CD4-positive, alpha-beta T cell (primary cell): Measurements from ENCODE around the gene GDPD1. TPM values are rescaled to one million over a fixed set of nuclear protein-coding genes. Genes with fewer than 3 reads are reported as not detected.

Source experiments
- ATAC-seq: fragments of 200-7000 bp; cut with Tn5 transposase; one replicate; pipeline ENCODE4 v1.10.0; 2022; ENCODE audit warnings: mild to moderate bottlenecking; ENCODE audit not compliant: poor library complexity
- CTCF ChIA-PET: fragments of 350-600 bp; sonication (Branson Sonifier 250); formaldehyde crosslinking; loops from one replicate; lab custom pipeline; 2021; ENCODE audit warnings: antibody characterized with exemption, inconsistent platforms; lab: Charles Lee
- POLR2A ChIA-PET: fragments of 350-600 bp; sonication (Branson Sonifier 250); formaldehyde crosslinking; loops from one replicate; lab custom pipeline; 2021; ENCODE audit warnings: antibody characterized with exemption, inconsistent platforms; lab: Charles Lee
- DNase-seq, 14 experiments: peaks; one replicate each; pipeline ENCODE4 v3.0.0-alpha.2; 2013 to 2020; ENCODE audit warnings: mixed read lengths in 2 of 14
- H3K27ac ChIP-seq, 2 donors: one replicate each; pipeline versions ENCODE4 v1.5.1 to v1.7.0; 2013; ENCODE audit warnings: low read length in 2 of 2, low read depth in 1 of 2, mild to moderate bottlenecking in 1 of 2
- H3K27me3 ChIP-seq, 2 experiments: 1 replicate in 1 of 2; 2 replicates in 1 of 2; pipeline versions ENCODE4 v1.6.1 to v1.7.0; 2013; ENCODE audit warnings: low read length in 2 of 2, control low read depth in 1 of 2, mild to moderate bottlenecking in 1 of 2, moderate library complexity in 1 of 2; ENCODE audit not compliant: insufficient read depth in 2 of 2, control insufficient read depth in 1 of 2
- H3K36me3 ChIP-seq: one replicate; pipeline ENCODE4 v1.6.1; 2013; ENCODE audit warnings: low read length, control low read depth; ENCODE audit not compliant: insufficient read depth
- H3K4me1 ChIP-seq: one replicate; pipeline ENCODE4 v1.6.1; 2013; ENCODE audit warnings: low read length, control low read depth; ENCODE audit not compliant: insufficient read depth
- H3K4me3 ChIP-seq: one replicate; pipeline ENCODE4 v1.5.1; 2013; ENCODE audit warnings: mild to moderate bottlenecking, low read length, moderate library complexity
- H3K9me3 ChIP-seq, 2 experiments: 1 replicate in 1 of 2; 2 replicates in 1 of 2; pipeline versions ENCODE4 v1.6.1 to v1.7.0; 2013; ENCODE audit warnings: low read length in 2 of 2, mild to moderate bottlenecking in 2 of 2, control low read depth in 1 of 2, moderate library complexity in 1 of 2; ENCODE audit not compliant: control insufficient read depth in 1 of 2, insufficient read depth in 1 of 2
- H3K27ac Mint-ChIP-seq: one replicate; pipeline ENCODE4 v1.8.0; 2020; ENCODE audit warnings: mixed read lengths
- H3K27me3 Mint-ChIP-seq: one replicate; pipeline ENCODE4 v1.8.0; 2021; ENCODE audit warnings: mixed read lengths
- H3K36me3 Mint-ChIP-seq: one replicate; pipeline ENCODE4 v1.8.0; 2021; ENCODE audit warnings: low read depth, mixed read lengths
- H3K4me1 Mint-ChIP-seq: one replicate; pipeline ENCODE4 v1.8.0; 2021; ENCODE audit warnings: low read depth, mixed read lengths
- H3K4me3 Mint-ChIP-seq: one replicate; pipeline ENCODE4 v1.8.0; 2020; ENCODE audit warnings: mild to moderate bottlenecking, mixed read lengths
- H3K9me3 Mint-ChIP-seq: one replicate; pipeline ENCODE4 v1.8.0; 2020; ENCODE audit warnings: mixed read lengths
- CTCF ChIP-seq: fragments of 200-600 bp; IDR thresholded peaks from one replicate; pipeline ENCODE4 v1.8.0; 2022; ENCODE audit warnings: antibody characterized with exemption, mild to moderate bottlenecking
- intact Hi-C, 2 experiments: fragments of 100-400 bp; cut with DNase I in 1 of 2; cut with micrococcal nuclease in 1 of 2; formaldehyde crosslinking; loops; one replicate each; pipeline versions ENCODE4 v1.15.1 to v1.9.0; 2023 to 2025; cut with DNase I, micrococcal nuclease
- polyA plus RNA-seq, 2 donors: library from polyadenylated mRNA; unstranded; fragments of 120-200 nt; gene quantifications; one replicate each; pipeline ENCODE4 v1.2.1, GENCODE V29; 2013
- total RNA-seq, 174 experiments: library from RNA in 2 of 174; stranded (reverse) in 2 of 174; gene quantifications; one replicate each; pipeline ENCODE4 v1.2.3 and lab custom pipeline; 2021 to 2026

GDPD1 gene
- total RNA-seq, result 1 to 10 TPM; 2.0 to 2.3 TPM
- 3.9 TPM for polyA plus RNA-seq (2013, experiment 1 of 2)
- polyA plus RNA-seq (2013, experiment 2 of 2), result 3.5 TPM
- total RNA-seq (lab: John Stamatoyannopoulos, UW), result 0.24 to 8.1 (median 2.3) reads per million in 172 experiments

DNA sequence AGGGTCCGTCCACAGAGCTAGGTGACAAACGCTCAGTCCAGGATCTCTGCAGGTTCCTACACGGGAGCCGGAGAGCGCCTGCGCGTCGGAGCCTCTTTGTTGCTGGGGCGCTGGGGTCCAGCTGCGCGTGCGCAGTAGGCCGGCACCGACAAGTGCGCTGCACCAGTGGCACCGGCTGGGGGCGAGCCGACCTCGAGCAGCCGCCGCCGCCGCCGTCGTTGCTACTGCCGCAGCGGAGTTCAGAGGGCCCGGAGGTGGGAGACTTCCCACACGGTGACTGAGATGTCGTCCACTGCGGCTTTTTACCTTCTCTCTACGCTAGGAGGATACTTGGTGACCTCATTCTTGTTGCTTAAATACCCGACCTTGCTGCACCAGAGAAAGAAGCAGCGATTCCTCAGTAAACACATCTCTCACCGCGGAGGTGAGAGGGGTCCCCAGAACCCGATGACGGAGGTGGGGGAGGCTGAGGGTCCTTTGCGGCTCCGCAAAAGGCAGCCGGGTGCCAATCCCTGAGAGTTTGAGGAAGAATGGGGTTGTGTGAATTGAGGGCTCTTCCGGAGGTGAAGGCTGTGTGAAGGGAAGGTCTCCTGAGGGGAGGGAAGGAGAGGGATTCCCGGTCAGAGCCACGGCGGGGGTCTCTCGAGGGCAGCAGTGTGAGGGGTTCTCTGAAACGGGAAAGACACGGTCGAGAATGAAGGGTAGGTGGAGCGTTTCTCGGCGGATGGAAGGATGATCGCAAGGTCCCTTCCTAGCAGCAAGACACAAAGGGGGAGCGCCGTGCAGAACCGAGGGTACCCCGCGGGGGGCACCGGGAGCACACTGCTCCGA, at the start of gene GDPD1:
Gene GDPD1, plus strand, starts transcription at position 184 of the 831 bp plus-strand sequence. Its CDS starts 99 bp downstream, at position 283.
- H3K4me3 ChIP-seq, result peak within 1 kb of the TSS; percentile 67
- ATAC-seq, result peak; percentile 97

DNA sequence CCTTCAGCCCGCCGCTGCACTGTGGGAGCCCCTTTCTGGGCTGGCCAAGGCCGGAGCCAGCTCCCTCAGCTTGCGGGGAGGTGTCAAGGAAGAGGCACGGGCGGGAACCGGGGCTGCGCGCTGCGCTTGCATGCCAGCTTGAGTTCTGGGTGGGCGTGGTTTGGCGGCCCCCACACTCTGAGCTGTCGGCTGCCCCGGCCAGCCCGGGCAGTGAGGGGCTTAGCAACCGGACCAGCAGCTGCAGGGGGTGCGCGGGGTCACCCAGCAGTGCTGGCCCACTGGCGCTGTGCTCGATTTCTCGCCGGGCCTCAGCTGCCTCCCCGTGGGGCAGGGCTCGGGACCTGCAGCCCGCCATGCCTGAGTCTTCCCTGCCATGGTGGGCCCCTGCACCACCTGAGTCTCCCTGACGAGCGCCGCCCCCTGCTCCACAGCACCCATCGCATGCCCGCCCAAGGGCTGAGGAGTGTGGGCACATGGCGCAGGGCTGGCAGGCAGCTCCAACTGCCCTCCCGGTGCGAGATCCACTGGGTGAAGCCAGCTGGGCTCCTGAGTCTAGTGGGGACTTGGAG, 47.8 kb upstream of the GDPD1 start:
- POLR2A ChIA-PET, result no interaction called here
- no peaks in the 10 kb centered on the region for H3K9me3 Mint-ChIP-seq
- no peaks in the 10 kb centered on the region for H3K36me3 Mint-ChIP-seq
- Histone ChIP-seq H3K4me1 (no peaks in the 10 kb centered on the region), H3K4me3 (no peak overlapping the region), H3K9me3 (peaks cover 0 to 6% of the 10 kb centered on the region in 2 experiments), H3K36me3 (no peaks in the 10 kb centered on the region), H3K27ac (no peak overlapping the region), H3K27me3 (no peaks in the 10 kb centered on the region)
- no peak for ATAC-seq
- H3K27me3 Mint-ChIP-seq, result no peaks in the 10 kb centered on the region
- intact Hi-C loops, result no loop called here
- CTCF ChIA-PET, result no interaction called here
- no peak overlapping the region for H3K27ac Mint-ChIP-seq
- no peak overlapping the region for H3K4me3 Mint-ChIP-seq
- TF ChIP-seq CTCF, result no peak
- no peak for DNase-seq
- H3K4me1 Mint-ChIP-seq, result no peaks in the 10 kb centered on the region

More for the DNA sequence above, at the start of gene GDPD1:
- H3K9me3 Mint-ChIP-seq, result no peaks in the 10 kb centered on the region
- no peaks in the 10 kb centered on the region for H3K27me3 ChIP-seq
- H3K27ac ChIP-seq, result peak within 1 kb of the TSS; percentile 66 to 87
- ChIA-PET POLR2A (interaction anchor here (0.6 to 3.1 kb wide), 9 partner anchors 9 to 1370 kb away, joined by 3 to 43 read pairs (median 3); partner anchors contain the start of genes MRPS23, PRR11, SKA2 and SMG8), CTCF (interaction anchor here (0.8 to 1.0 kb wide), 5 partner anchors 8 to 54 kb away, joined by 3 to 7 read pairs (median 4); partner anchors contain the start of gene SMG8)
- TF ChIP-seq CTCF, result peak; percentile 79
- H3K4me3 Mint-ChIP-seq, result peak within 1 kb of the TSS; percentile 96
- H3K36me3 ChIP-seq, result no peaks in the 10 kb centered on the region
- DNase-seq, result peak; percentile 94 to 99 (median 97)
- H3K9me3 ChIP-seq, result no peaks in the 10 kb centered on the region
- no peaks in the 10 kb centered on the region for H3K27me3 Mint-ChIP-seq
- intact Hi-C loops, result loop anchor here (1.0 to 5.0 kb wide), 5 partner anchors 66 to 222 kb away; partner anchors contain the start of genes PRR11 (in 1 of the 2) and SKA2 (in 1 of the 2)
- peaks cover 8% of the 10 kb centered on the region for H3K36me3 Mint-ChIP-seq
- peaks cover 10% of the 10 kb centered on the region for H3K4me1 ChIP-seq
- H3K27ac Mint-ChIP-seq, result peak within 1 kb of the TSS; percentile 99
- H3K4me1 Mint-ChIP-seq, result peaks cover 16% of the 10 kb centered on the region

DNA sequence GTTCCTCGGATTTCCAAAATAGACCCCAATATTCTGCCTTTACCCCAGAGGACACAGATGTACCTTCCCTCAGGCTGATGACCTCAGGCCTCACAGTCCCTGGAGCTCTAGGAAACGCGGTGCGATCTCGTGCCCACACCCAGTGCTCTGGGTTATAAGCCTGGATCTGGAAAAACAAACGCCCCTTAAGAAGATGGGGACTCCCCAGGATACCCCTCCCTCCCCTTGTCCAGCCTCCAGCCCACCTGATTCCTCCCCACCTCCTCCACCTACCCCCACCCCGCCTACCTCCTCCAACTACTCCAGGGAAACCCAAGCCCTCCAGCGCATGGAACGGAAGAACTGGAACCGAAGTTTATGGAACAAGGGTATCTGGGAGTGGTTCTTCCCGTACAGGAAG, 45.6 kb upstream of the GDPD1 start:
- ATAC-seq (no peak), DNase-seq (no peak)
- peaks cover 0 to 6% of the 10 kb centered on the region in 2 experiments for H3K9me3 ChIP-seq
- intact Hi-C loops, result no loop called here
- H3K36me3 ChIP-seq, result no peaks in the 10 kb centered on the region
- H3K27ac ChIP-seq, result no peak overlapping the region
- no peaks in the 10 kb centered on the region for H3K27me3 ChIP-seq
- Mint-ChIP-seq H3K27me3 (no peaks in the 10 kb centered on the region), H3K27ac (no peak overlapping the region), H3K36me3 (no peaks in the 10 kb centered on the region), H3K9me3 (no peaks in the 10 kb centered on the region), H3K4me3 (no peak overlapping the region), H3K4me1 (no peaks in the 10 kb centered on the region)
- CTCF ChIA-PET, result no interaction called here
- no peak overlapping the region for H3K4me3 ChIP-seq
- no peak for TF ChIP-seq CTCF
- POLR2A ChIA-PET, result no interaction called here
- H3K4me1 ChIP-seq, result no peaks in the 10 kb centered on the region
